Body of pancreas (tissue), 4 donors: Measurements from ENCODE around the gene KCND2. TPM values are rescaled to one million over a fixed set of nuclear protein-coding genes. Genes with fewer than 3 reads are reported as not detected.

Source experiments
- ATAC-seq: fragments of 150-250 bp; one replicate; pipeline ENCODE4 v1.9.1; 2016
- DNase-seq, 4 donors: peaks; one replicate each; pipeline ENCODE4 v3.0.0-alpha.2; 2019
- H3K27ac ChIP-seq, 4 donors: fragments of 200-600 bp; sonication (generic); 1 replicate in 3 of 4; 2 replicates in 1 of 4; pipeline versions ENCODE4 v1.5.1 to v1.6.1; 2016 to 2019; ENCODE audit warnings: mild to moderate bottlenecking in 1 of 4, mixed read lengths in 1 of 4, moderate library complexity in 1 of 4
- H3K27me3 ChIP-seq, 2 donors: fragments of 200-600 bp; sonication (generic); one replicate each; pipeline ENCODE4 v1.6.0; 2016; ENCODE audit warnings: mild to moderate bottlenecking in 1 of 2
- H3K36me3 ChIP-seq, 2 donors: fragments of 200-600 bp; sonication (generic); replicated peaks in 1 of 2; 2 replicates each; pipeline ENCODE4 v1.5.1; 2016; ENCODE audit warnings: low read depth in 2 of 2; ENCODE audit not compliant: insufficient read depth in 1 of 2
- H3K4me1 ChIP-seq: fragments of 200-600 bp; sonication (generic); one replicate; pipeline ENCODE4 v1.6.0; 2016
- H3K4me3 ChIP-seq, 2 donors: fragments of 200-600 bp; sonication (generic); 1 replicate in 1 of 2; 2 replicates in 1 of 2; pipeline ENCODE4 v1.5.1; 2016 to 2019
- H3K9me3 ChIP-seq, 3 donors: fragments of 200-600 bp; sonication (generic); 1 replicate in 2 of 3; 2 replicates in 1 of 3; pipeline ENCODE4 v1.5.1; 2016
- POLR2A ChIP-seq, 3 donors: fragments of 450-650 bp; IDR thresholded peaks; one replicate each; pipeline ENCODE4 v1.6.1; 2016; ENCODE audit warnings: antibody characterized with exemption in 3 of 3, mild to moderate bottlenecking in 2 of 3
- WGBS, 2 donors: methylation state at CpG; one replicate each; pipeline ENCODE4 v1.1.5; 2017; 5-methylcytosine and 5-hydroxymethylcytosine counted together
- intact Hi-C: fragments of 100-400 bp; cut with DNase I; formaldehyde crosslinking; loops from one replicate; pipeline ENCODE4 v1.15.1; 2023
- total RNA-seq, 2 donors: library from RNA; depleted of rRNA; stranded (reverse); fragments of >200 nt; gene quantifications; one replicate each; pipeline ENCODE4 v1.1.0, GENCODE V29; 2016
- TF ChIP-seq, protein P1 (sequence below), 7 experiments: fragments of 450-650 bp in 4 of 7; fragments of 200-600 bp in 3 of 7; sonication (generic) in 3 of 7; IDR thresholded peaks; one replicate each; pipeline ENCODE4 v1.5.1; 2016 to 2019; ENCODE audit warnings: antibody characterized with exemption in 7 of 7

The KCND2 gene
- total RNA-seq, 2 donors from 2014 or later = 0.52 to 0.66 TPM

DNA sequence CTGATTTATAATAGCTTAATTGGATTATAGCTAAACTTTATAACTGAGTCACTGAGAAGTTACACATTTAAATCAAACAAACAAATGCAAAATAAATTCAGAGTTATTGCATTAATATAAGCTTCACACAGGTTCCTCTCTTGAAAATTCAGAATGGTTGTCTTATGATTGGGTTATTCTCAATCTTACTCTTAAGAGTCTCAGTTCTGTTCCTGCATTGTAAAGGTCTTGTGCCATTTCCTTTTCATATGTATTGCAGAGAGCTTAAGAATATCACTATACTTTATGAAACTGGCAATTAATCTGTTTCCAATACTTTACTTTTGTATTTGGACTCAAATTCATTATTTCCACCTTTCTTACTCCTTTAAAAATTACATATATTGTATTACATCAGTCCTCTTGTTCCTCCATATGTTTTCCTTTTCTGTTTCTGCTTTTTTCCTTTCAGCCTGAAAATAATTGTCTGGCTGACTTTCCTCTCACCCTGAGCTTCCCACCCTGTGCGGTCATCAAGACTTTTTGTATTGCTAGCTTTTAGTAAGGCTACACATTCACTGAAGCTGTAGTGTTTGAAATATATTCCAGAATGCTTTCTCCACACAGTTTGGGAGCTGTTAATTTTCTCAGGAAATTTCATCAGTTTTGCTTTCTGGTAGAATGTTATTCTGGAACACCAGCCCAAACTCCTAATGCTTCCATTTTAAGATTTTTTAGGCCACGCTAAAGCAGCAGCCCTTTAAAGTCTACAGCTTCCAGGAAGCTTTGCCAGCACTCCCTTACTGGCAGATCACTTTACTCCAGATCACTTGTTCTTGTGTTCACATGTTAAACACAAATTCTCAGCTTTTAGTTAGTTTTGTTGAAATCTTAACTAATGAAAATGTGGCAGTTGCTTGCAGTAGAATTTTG lies 139.4 kb downstream of the KCND2 start:
- 75 to 86% methylated on average over 2 of the region's 2 CpGs for WGBS, 2 donors
- H3K27me3 ChIP-seq = no peaks in the 10 kb centered on the region
- H3K9me3 ChIP-seq = no peaks in the 10 kb centered on the region
- no peak overlapping the region for H3K4me3 ChIP-seq
- TF ChIP-seq, protein P1, sequence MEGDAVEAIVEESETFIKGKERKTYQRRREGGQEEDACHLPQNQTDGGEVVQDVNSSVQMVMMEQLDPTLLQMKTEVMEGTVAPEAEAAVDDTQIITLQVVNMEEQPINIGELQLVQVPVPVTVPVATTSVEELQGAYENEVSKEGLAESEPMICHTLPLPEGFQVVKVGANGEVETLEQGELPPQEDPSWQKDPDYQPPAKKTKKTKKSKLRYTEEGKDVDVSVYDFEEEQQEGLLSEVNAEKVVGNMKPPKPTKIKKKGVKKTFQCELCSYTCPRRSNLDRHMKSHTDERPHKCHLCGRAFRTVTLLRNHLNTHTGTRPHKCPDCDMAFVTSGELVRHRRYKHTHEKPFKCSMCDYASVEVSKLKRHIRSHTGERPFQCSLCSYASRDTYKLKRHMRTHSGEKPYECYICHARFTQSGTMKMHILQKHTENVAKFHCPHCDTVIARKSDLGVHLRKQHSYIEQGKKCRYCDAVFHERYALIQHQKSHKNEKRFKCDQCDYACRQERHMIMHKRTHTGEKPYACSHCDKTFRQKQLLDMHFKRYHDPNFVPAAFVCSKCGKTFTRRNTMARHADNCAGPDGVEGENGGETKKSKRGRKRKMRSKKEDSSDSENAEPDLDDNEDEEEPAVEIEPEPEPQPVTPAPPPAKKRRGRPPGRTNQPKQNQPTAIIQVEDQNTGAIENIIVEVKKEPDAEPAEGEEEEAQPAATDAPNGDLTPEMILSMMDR (IDR thresholded peaks at IDR 0.05) = no peak
- TF ChIP-seq POLR2A (IDR thresholded peaks at IDR 0.05) = no peak
- H3K4me1 ChIP-seq = no peaks in the 10 kb centered on the region
- H3K27ac ChIP-seq = no peak overlapping the region
- intact Hi-C loops = no loop called here
- DNase-seq = no peak
- no peaks in the 10 kb centered on the region for H3K36me3 ChIP-seq
- no peak for ATAC-seq

DNA sequence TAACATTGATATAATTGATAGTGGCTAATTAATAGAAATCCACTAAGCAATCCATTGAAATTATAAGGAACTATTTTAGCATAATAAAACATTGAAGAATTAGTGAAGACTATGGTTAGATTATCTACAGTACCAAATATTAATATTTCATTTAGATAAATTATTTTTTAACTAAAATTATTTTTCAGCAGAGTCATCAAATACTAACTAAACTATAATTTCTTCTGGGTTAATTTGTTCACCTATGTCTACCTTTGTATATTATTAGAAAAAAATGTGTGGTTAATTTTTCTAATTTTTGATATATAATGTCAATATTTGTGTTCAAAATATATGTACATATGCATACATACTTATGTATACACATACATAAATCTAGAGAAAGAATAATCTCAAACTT lies 140.2 kb downstream of the KCND2 start:
- Histone ChIP-seq H3K36me3 (no peaks in the 10 kb centered on the region), H3K4me3 (no peak overlapping the region), H3K27me3 (no peaks in the 10 kb centered on the region), H3K4me1 (no peaks in the 10 kb centered on the region), H3K27ac (no peak overlapping the region), H3K9me3 (no peaks in the 10 kb centered on the region)
- intact Hi-C loops = no loop called here
- no peak for ATAC-seq
- TF ChIP-seq, protein P1 (IDR thresholded peaks at IDR 0.05) = no peak
- TF ChIP-seq POLR2A (IDR thresholded peaks at IDR 0.05) = no peak
- no peak for DNase-seq

DNA sequence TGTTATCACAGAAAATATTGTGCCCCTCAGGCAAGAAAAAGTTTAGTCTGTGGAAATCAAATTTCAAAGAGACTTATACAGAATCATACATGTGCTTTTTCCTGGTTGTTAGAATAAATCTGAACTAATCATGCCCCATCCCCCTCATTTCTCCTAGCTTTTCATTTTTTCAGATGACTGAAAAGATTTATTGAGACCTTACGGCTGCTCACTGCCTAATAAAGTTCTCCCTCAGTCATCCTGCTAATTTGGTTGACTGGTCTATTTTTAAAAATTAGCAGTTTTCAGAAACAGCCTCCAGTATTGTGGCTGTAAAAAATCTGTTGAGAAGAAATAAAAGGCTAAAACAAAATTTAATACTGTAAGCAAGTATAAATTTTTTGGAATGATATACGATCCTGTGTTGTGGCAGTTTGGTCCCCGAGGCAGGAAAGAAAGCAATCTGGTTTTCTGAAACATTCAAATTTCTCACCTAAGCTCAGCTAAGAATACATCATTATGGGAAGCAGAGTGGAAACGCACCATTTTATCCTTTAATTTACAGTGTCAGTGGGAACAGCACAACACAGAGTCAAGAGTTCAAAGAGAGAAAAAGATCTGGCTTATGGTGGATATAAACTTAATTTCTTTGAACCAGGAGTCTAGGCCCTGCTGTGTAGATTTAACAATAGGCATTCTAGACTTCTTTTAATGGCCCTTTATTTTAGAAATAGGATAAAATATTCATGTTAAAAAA lies 144.4 kb downstream of the KCND2 start:
- ATAC-seq = no peak
- Histone ChIP-seq H3K9me3 (no peaks in the 10 kb centered on the region), H3K4me1 (no peaks in the 10 kb centered on the region), H3K36me3 (no peaks in the 10 kb centered on the region), H3K4me3 (no peak overlapping the region), H3K27ac (no peak overlapping the region), H3K27me3 (no peaks in the 10 kb centered on the region)
- WGBS, 2 donors = 63 to 76% methylated on average over 4 of the region's 4 CpGs
- intact Hi-C loops = no loop called here
- no peak for DNase-seq
- TF ChIP-seq, protein P1 (IDR thresholded peaks at IDR 0.05) = no peak
- TF ChIP-seq POLR2A (IDR thresholded peaks at IDR 0.05) = no peak

DNA sequence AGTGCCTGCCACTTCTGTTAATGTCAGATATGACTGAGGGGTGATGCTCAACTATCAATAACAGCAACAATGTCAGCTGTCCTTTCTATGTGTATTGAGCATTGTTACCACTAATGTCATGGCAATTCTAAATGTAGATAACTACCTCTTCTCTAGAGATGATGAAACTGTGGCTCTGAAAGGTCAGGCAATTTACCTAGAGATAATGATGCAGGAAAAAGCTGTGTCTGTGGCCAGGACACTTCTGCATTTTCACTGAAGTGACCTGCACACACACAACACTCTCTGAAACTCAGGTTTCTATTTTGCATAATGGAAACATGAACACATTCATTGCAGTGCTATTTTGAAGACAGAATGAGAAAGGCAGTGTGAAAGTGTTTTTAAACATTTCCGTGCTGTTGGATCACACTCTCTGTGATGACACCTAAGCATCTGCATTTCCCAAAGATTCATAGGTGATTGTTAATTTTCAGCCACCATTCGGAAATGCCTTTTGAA lies 148.2 kb downstream of the KCND2 start:
- ATAC-seq (no peak), DNase-seq (no peak)
- Histone ChIP-seq H3K36me3 (no peaks in the 10 kb centered on the region), H3K27me3 (no peaks in the 10 kb centered on the region), H3K4me1 (no peaks in the 10 kb centered on the region), H3K9me3 (no peaks in the 10 kb centered on the region), H3K27ac (no peak overlapping the region), H3K4me3 (no peak overlapping the region)
- 57 to 68% methylated on average over 2 of the region's 2 CpGs for WGBS, 2 donors
- TF ChIP-seq, protein P1 (IDR thresholded peaks at IDR 0.05) = no peak
- TF ChIP-seq POLR2A (IDR thresholded peaks at IDR 0.05) = no peak
- intact Hi-C loops = no loop called here
